ENCODE data around the gene METTL6.
"Not testable (repeated sequence)": the region's sequence is repeated elsewhere in the genome, so short reads cannot be mapped to it uniquely, and the experiment has no call there.

METTL6 gene

GRCh38 chr3:15368561-15369135 lies 58.7 kb downstream of the METTL6 start:
- DNase-seq (ENCODE audit: low read depth): no peak
- no peak for TF ChIP-seq CTCF (conservative IDR thresholded peaks at IDR 0.05; ENCODE audit: low read length)
- H3K4me3 ChIP-seq (ENCODE audit: low read length): no peak overlapping the region

GRCh38 chr3:15367059-15367458 lies 60.3 kb downstream of the METTL6 start:
- no peak for DNase-seq (ENCODE audit: low read depth)

GRCh38 chr3:15364078-15364477 lies 63.3 kb downstream of the METTL6 start:
- not testable (repeated sequence) for H3K4me3 ChIP-seq (ENCODE audit: low read length)
- peak; percentile 44 for DNase-seq (ENCODE audit: low read depth)

More at GRCh38 chr3:15367059-15367458, 60.3 kb downstream of the METTL6 start:
- no peak overlapping the region for H3K4me3 ChIP-seq (ENCODE audit: low read length)
- TF ChIP-seq CTCF (conservative IDR thresholded peaks at IDR 0.05; ENCODE audit: low read length): no peak

GRCh38 chr3:15361494-15362214 lies 65.7 kb downstream of the METTL6 start:
- no peak overlapping the region for H3K4me3 ChIP-seq (ENCODE audit: low read length)
- no peak for TF ChIP-seq CTCF (conservative IDR thresholded peaks at IDR 0.05; ENCODE audit: low read length)
- peak; percentile 56 for DNase-seq (ENCODE audit: low read depth)

- peak; percentile 57 for DNase-seq (ENCODE audit: low read depth)
- no peak for TF ChIP-seq CTCF (conservative IDR thresholded peaks at IDR 0.05; ENCODE audit: low read length)
These were observed 66.4 kb downstream of the METTL6 start for GRCh38 chr3:15360788-15361493.

More at GRCh38 chr3:15360788-15361493, 66.4 kb downstream of the METTL6 start:
- H3K4me3 ChIP-seq (ENCODE audit: low read length): no peak overlapping the region

Measured in AG10803 (cell line).